Central memory CD4-positive, alpha-beta T cell (primary cell): ENCODE data around the gene CHN2.
"Not testable (repeated sequence)": the region's sequence is repeated elsewhere in the genome, so short reads cannot be mapped to it uniquely, and the experiment has no call there.

Experiments used
- DNase-seq: peaks from one replicate; pipeline ENCODE4 v3.0.0; 2022

CHN2 gene

DNA sequence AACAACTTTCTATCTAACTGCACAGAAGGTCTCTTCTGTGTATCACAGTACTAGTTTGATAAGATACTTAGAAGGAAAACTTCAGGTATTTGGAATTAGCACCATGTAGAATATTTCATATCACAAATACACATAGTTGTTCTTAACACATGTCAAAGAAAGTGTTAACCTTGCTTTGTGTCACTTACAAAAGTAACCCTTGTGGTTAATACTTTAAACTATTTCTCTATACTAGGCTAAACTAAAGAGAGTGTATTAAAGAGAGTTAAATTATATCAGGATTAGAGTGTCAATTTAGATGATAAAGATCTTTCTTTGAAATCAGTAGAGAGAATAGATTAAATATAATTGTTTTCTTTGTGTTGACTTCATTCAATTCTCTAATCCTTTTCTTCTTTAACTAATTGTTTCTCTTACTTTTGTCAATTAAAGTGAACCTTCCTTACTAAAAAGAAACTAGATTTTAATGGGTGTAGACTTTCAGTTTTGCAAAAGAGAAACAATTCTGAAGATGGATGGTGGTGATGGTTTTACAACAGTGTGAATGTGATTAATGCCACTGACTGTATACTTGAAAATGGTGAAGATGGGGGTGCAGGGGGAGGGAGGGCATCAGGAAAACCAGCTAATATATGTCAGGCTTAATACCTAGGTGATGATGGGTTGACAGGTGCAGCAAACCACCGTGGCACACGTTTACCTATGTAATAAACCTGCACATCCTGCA is 67.8 kb downstream of the CHN2 start:
- DNase-seq, result no peak

GRCh38 chr7:29263601-29264207 is 69.1 kb downstream of the CHN2 start:
- DNase-seq, result not testable (repeated sequence)

DNA sequence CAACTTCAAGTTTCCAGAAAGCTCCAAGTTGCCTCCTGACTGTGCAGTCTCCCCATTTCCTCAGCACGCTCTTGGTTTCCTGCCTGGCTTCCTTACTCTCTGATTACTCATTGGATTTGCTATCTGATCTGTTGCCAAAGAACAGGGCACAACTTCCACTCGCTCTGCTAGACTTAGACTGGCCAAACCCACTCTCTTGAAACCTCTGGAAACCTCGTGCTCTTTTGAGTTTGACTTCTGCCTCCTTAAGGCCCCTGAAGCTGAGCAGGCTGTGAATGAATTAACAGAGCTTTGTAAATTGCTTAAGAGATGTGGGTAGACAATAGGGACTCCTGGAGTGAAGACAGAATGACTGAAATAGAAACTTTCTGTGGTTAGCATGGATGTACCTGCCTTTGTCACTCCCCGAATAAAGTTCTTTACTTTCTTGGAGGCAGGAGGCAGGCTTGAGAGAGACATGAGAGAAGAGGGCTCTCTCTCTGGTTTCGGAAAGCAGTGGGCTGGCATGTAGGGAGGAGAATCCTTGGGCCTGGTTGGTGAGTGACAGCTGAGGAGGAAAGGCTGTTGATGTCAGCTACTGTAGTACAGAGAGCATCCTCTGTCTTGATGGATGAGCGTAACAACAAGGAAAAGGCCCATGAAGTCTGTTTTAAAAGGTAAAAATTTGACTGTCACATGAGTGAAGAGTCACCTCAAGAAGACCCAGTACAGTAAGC is 70.8 kb downstream of the CHN2 start:
- no peak for DNase-seq

DNA sequence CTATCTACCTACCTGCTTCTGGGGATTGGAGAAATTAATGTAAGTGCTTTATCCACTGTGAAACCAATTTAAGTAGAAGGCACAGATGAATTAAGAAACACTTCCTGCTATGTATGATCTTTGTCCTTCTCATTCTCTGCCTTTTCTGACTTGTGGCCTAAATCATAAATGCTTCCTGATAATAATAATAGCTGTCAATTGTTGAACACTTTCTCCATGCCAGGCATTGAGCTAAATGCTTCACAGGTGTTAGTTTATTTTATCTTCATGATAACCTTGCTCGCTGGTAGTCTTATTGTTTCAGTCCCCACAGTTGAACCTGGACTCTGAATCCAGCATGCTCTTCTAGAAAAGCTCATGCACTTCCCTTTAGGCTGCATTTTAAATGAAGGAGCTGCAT is 75.4 kb downstream of the CHN2 start:
- no peak for DNase-seq

GRCh38 chr7:29270594-29271318 is 76.2 kb downstream of the CHN2 start:
- no peak for DNase-seq

GRCh38 chr7:29271319-29271658 is 76.7 kb downstream of the CHN2 start:
- DNase-seq, result no peak

GRCh38 chr7:29272057-29272456 is 77.5 kb downstream of the CHN2 start:
- DNase-seq, result no peak

GRCh38 chr7:29274146-29275017 is 79.8 kb downstream of the CHN2 start:
- DNase-seq, result no peak

DNA sequence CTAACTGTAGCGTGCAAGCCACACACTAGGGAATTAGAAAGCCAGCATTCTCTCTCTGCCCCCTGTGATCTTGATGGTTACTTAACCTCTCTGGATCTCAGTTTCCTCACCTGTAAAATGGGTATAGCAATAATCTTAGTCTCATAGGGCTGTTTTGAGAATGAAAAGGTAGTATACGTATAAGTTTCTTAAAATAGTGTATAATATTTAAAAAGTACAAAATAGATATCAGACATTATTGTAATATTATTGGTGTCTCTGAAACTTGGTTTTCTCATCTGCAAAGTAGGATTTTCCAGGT is 80.4 kb downstream of the CHN2 start:
- no peak for DNase-seq

- no peak for DNase-seq
Observed at GRCh38 chr7:29275493-29275892, 80.9 kb downstream of the CHN2 start.

DNA sequence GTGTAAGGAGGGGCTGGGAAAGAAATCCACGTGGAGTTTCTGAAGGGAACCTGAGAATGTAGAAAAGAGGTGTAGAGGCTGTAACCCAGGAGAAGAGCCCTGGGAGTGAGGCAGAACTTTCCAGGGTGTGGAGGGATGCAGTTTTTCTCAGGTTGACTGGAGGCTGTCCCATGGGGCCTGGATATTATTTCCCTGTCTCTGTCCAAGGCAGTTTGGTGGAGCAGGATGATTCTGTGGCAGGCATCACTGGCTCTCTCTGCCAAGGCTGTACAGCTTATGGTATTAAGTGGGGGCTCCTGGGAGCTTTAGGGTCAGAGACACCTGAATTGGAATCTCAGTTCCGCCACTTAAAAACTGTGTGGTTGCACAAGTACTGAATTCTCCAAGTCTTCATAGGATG is 81.6 kb downstream of the CHN2 start:
- no peak for DNase-seq

GRCh38 chr7:29276806-29277205 is 82.2 kb downstream of the CHN2 start:
- no peak for DNase-seq

DNA sequence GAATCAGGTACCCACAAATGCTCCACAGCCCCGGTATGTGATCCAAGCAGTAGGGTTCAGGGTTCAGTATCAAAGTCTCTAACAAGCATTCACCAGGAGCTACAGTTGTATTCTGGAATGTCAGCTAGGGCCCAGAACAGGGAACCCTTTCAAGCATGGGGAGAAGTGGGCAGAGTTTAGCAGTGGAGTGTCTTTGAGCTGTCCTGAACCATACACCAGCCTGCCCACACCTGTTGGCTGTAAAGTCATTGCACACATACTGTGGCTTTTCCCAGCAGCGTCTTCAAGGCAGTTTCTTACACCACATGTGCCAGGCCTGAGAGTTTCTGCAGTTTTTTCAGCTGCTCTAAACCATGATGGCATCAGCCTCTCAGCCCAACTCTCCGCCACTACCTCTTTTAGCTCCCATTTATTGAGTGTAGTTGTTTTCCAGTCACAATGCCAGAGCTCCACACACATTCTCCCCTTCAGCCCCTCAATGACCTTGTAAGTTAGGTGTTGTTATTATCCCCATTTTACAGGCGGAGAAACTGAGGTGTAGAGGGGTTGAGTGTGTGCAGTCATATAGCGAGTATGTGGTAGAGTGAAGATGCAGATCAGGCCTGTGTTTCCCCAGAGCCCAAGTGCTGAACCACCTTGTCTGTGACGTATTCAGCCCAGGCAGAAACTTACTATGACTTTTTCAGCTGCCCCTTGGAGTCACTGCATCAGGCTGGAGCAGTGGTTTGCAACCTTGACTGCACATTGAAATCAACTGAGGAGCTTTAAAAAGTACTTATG is 83.1 kb downstream of the CHN2 start:
- DNase-seq, result no peak

DNA sequence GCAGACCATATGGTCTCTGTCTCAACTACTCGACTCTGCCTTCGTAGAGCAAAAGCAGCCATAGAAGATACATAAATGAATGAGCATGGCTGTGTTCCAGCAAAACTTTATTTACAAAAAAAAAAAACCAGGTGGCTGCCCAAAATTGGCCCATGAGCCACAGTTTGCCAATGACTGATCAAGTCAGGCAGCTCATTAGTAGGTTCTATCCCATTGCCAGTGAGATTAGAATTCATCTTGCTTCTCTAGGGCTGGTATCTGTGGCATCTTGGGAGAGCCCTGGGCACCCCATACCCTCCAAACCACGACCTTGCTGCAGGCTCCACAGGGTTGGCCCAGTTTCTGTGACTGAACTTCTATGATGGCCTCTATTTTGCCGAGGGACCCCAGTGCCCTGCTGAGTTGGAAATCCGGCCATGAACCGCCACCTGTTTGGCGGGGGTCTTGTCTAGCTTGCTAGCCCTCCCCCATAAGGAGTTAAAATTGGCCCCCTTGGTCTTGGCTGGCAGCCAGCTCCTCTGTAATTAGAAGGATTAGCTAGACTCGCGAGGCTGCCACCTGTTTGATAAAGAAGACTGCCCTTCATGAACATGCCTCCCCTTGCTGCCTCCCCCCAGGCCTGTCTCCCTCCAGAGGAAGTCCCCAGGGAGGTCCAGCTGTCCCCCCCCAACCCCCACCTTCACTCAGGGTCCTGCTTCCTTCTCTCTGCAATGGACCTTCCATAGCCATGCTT is 83.9 kb downstream of the CHN2 start:
- no peak for DNase-seq

DNA sequence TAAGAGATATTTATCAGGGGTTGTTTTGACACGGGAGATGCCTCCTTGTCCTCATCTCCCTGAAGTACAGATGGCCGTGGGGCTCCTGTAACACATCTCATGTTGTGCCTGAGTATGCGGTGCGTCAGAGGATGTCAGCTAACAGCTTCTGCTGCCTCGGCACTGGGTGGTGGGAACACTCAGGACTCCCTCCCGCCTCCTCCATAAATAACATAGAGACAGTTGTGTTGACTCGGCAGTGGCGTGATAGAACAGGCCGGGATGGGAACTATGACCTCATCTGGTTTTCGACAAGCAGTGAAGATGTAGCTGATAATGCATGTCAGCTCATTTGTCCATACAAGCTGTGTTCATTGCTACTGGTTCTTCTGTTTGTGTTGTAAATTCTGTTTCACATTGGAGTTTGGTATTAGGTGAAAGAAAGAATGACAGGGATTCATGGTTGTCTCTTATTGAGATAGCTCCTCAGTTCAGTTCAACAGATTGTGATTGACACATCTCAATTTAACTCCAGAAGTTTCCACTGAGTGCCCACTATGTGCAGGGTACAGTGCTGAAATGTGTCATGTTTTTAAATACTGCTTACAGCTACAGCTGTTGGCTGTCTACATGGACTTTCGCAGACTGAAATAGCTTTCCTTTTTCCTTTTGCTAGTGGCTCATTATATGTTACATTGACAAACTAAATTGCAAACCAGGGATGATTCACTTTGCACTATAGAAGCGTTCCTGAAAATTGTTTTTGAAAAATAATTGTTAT is 87.4 kb downstream of the CHN2 start:
- no peak for DNase-seq

DNA sequence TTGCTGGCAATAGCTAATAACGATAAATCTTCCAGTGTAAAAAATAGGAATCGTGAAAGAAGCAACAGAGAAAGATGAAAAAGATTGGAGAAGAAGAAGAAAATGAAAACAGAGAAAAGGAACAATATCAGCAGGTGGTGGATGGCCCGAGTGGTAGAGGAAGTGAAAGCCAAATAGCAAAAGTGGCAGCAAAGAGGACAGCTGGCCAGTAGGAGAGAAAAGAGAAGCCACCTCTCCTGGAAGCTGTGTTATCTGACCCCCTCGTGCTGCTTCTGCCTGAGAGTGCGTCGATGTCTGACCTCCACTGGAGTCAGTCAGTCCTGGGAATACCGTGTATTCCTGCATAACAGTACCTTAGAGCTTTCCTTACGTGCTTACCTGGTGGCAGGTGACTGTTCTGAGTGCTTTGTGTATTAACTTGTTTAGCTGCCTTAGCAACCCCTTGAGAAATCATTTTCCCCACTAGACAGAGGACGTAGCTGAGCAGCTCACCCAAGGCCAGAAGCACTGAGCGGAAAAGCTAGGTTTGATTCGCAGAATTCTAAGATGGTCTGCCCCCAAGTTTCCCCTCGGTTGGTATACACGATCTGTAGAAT is 88.3 kb downstream of the CHN2 start:
- no peak for DNase-seq

GRCh38 chr7:29284696-29285443 is 90.3 kb downstream of the CHN2 start:
- DNase-seq, result no peak

DNA sequence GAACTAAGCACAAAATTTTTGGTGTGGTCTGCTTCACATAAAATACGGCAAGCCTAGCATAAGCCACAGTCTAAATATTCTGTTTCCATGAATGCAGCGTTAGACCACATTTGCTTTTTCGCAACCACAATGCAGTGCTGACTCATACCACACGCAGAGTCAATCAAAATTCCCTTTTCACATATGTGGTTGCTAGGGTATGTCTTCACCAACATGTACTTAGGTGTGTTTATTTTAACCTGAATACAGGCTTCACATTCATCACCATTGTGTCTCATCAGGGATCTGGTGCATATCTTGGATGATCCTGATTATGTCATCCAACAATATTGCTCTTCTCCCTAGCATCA is 90.8 kb downstream of the CHN2 start:
- peak; percentile 0 for DNase-seq

DNA sequence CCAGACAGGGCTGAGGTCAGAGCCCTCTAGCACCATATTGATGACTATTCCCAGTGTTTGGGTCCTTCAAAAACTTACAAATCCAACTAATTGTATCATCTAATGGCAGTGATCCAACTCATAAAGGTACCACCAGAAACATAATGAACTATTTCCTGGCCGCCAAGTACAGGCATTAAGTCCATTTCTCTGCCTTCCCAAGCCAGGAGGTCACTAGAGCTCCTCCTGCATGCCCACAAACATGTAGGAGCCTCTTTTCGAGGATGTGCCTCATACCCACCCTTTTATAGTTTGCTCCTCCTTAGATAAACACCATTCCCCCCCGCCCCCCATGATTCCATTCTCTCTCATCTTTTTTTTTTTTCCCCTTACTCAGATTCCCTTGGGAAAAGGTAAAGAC is 91.3 kb downstream of the CHN2 start:
- DNase-seq, result no peak
